Measurements from ENCODE around the gene AZU1. TPM values are rescaled to one million over a fixed set of nuclear protein-coding genes. Genes with fewer than 3 reads are reported as not detected.
A peak's percentile ranks its signal among the peaks of the same experiment; 100 is the strongest.

The AZU1 gene
- total RNA-seq, 1 experiment from 2014 or later: 5.8 TPM

- TF ChIP-seq TCF7L2 (IDR thresholded peaks at IDR 0.05; ENCODE audit: low read depth, low read length) (no peak), POLR2AphosphoS5 (IDR thresholded peaks at IDR 0.05; ENCODE audit: low read depth, low read length) (no peak), SIN3A (IDR thresholded peaks at IDR 0.05; ENCODE audit: borderline replicate concordance, insufficient read depth, low read depth, low read length) (no peak)
- TF ChIP-seq, protein P1, sequence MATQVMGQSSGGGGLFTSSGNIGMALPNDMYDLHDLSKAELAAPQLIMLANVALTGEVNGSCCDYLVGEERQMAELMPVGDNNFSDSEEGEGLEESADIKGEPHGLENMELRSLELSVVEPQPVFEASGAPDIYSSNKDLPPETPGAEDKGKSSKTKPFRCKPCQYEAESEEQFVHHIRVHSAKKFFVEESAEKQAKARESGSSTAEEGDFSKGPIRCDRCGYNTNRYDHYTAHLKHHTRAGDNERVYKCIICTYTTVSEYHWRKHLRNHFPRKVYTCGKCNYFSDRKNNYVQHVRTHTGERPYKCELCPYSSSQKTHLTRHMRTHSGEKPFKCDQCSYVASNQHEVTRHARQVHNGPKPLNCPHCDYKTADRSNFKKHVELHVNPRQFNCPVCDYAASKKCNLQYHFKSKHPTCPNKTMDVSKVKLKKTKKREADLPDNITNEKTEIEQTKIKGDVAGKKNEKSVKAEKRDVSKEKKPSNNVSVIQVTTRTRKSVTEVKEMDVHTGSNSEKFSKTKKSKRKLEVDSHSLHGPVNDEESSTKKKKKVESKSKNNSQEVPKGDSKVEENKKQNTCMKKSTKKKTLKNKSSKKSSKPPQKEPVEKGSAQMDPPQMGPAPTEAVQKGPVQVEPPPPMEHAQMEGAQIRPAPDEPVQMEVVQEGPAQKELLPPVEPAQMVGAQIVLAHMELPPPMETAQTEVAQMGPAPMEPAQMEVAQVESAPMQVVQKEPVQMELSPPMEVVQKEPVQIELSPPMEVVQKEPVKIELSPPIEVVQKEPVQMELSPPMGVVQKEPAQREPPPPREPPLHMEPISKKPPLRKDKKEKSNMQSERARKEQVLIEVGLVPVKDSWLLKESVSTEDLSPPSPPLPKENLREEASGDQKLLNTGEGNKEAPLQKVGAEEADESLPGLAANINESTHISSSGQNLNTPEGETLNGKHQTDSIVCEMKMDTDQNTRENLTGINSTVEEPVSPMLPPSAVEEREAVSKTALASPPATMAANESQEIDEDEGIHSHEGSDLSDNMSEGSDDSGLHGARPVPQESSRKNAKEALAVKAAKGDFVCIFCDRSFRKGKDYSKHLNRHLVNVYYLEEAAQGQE (IDR thresholded peaks at IDR 0.05; ENCODE audit: insufficient read depth in 1 of 2, low read depth in 2 of 2, low read length in 1 of 2): no peak
- TF ChIP-seq, protein P2, sequence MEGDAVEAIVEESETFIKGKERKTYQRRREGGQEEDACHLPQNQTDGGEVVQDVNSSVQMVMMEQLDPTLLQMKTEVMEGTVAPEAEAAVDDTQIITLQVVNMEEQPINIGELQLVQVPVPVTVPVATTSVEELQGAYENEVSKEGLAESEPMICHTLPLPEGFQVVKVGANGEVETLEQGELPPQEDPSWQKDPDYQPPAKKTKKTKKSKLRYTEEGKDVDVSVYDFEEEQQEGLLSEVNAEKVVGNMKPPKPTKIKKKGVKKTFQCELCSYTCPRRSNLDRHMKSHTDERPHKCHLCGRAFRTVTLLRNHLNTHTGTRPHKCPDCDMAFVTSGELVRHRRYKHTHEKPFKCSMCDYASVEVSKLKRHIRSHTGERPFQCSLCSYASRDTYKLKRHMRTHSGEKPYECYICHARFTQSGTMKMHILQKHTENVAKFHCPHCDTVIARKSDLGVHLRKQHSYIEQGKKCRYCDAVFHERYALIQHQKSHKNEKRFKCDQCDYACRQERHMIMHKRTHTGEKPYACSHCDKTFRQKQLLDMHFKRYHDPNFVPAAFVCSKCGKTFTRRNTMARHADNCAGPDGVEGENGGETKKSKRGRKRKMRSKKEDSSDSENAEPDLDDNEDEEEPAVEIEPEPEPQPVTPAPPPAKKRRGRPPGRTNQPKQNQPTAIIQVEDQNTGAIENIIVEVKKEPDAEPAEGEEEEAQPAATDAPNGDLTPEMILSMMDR (IDR thresholded peaks at IDR 0.05): no peak
- ChIA-PET CTCF (interaction anchor here (0.6 kb wide), 1 partner anchor 239 kb away, joined by 3 read pairs; no protein-coding TSS in a partner anchor), POLR2A (no interaction called here)
- in situ Hi-C loops (cut with HindIII; ENCODE audit: low pct_unique_long_range_greater_than_20kb, low sequenced_read_pairs): no loop called here
- no peak for DNase-seq (ENCODE audit: low read depth, low spot score)
- peaks cover 18% of the 10 kb centered on the region for H3K4me1 ChIP-seq (ENCODE audit: control insufficient read depth, insufficient read depth, low read length)
- no peaks in the 10 kb centered on the region for H3K27me3 ChIP-seq (ENCODE audit: control insufficient read depth, insufficient read depth, low read length)
- H3K36me3 ChIP-seq (ENCODE audit: control insufficient read depth, insufficient read depth, low read length): peaks cover 16% of the 10 kb centered on the region
- no TSS peak for BruUV-seq (replicated peaks)
- H3K27ac ChIP-seq (ENCODE audit: low read length): peak overlapping the region; percentile 89
- no peaks in the 10 kb centered on the region for H3K9me3 ChIP-seq (ENCODE audit: control insufficient read depth, insufficient read depth, low read depth, low read length)
- intact Hi-C loops (cut with micrococcal nuclease; ENCODE audit: unreplicated experiment): no loop called here
- ATAC-seq: no peak
- peak overlapping the region; percentile 82 to 87 for H3K4me3 ChIP-seq (ENCODE audit: low read depth in 2 of 2, low read length in 2 of 2)
Observed at GRCh38 chr19:801861-802497, 25.7 kb upstream of the AZU1 start.

GRCh38 chr19:802498-803098 is 25.0 kb upstream of the AZU1 start:
- DNase-seq (ENCODE audit: low read depth, low spot score): no peak
- Histone ChIP-seq H3K4me1 (ENCODE audit: control insufficient read depth, insufficient read depth, low read length) (peaks cover 18% of the 10 kb centered on the region), H3K27me3 (ENCODE audit: control insufficient read depth, insufficient read depth, low read length) (no peaks in the 10 kb centered on the region), H3K4me3 (ENCODE audit: low read depth in 2 of 2, low read length in 2 of 2) (peak overlapping the region in 1 of 2 experiments; percentile 82; a peak in 1 of 4 replicates), H3K9me3 (ENCODE audit: control insufficient read depth, insufficient read depth, low read depth, low read length) (no peaks in the 10 kb centered on the region), H3K27ac (ENCODE audit: low read length) (peak overlapping the region; percentile 89; the same call in 1 of the 2 replicates), H3K36me3 (ENCODE audit: control insufficient read depth, insufficient read depth, low read length) (peaks cover 17% of the 10 kb centered on the region)
- TF ChIP-seq, protein P2 (IDR thresholded peaks at IDR 0.05): no peak
- TF ChIP-seq TCF7L2 (IDR thresholded peaks at IDR 0.05; ENCODE audit: low read depth, low read length): no peak
- no peak for TF ChIP-seq SIN3A (IDR thresholded peaks at IDR 0.05; ENCODE audit: borderline replicate concordance, insufficient read depth, low read depth, low read length)
- TF ChIP-seq, protein P1 (IDR thresholded peaks at IDR 0.05; ENCODE audit: insufficient read depth in 1 of 2, low read depth in 2 of 2, low read length in 1 of 2): no peak
- intact Hi-C loops (cut with micrococcal nuclease; ENCODE audit: unreplicated experiment): no loop called here
- ChIA-PET CTCF (interaction anchor here (0.6 kb wide), 1 partner anchor 239 kb away, joined by 3 read pairs; no protein-coding TSS in a partner anchor), POLR2A (no interaction called here)
- ATAC-seq: no peak
- no TSS peak for BruUV-seq (replicated peaks)
- in situ Hi-C loops (cut with HindIII; ENCODE audit: low pct_unique_long_range_greater_than_20kb, low sequenced_read_pairs): no loop called here
